Measurements from ENCODE around the gene HIPK4. TPM values are rescaled to one million over a fixed set of nuclear protein-coding genes. Genes with fewer than 3 reads are reported as not detected.
"Not testable (repeated sequence)": the region's sequence is repeated elsewhere in the genome, so short reads cannot be mapped to it uniquely, and the experiment has no call there.

HIPK4 gene
- total RNA-seq, 4 donors from 2014 or later: 0.39 to 0.60 TPM; not detected in 2

DNA sequence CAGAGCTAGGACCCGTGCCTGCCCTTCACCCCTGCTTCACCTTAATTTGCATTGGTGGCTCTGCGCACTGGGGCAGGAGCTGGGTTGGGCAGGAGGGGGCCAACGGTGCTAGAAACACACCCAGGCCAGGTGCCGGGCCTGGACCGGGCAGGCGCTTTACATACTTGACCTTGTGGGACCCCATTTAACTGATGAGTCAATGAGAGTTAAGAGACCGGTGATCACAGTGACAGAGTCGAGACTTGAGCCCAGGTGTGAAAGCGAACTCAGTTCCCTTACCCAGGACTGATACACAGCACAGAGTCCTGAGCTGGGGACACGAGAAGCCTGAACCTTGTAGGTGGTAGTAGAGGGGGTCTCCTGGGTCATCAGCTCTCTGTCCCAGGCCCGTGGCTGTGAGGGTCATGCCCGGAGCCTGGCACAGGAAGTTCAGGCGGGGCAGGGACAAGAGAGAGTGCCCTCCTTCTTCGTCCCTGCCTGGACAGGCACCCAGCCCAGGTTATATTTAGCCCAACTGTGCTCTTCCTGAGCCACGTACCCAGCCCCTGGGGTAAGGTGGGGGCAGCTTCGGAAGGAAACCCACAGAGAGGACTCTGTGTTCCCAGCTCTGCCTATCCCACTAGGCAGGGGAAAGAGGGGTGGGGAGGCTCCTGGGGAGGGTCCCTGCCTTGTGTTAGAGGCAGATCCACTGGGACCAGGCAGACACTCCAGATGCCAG is 21.3 kb upstream of the HIPK4 start:
- TF ChIP-seq POLR2A (IDR thresholded peaks at IDR 0.05): no peak
- TF ChIP-seq, protein P1, sequence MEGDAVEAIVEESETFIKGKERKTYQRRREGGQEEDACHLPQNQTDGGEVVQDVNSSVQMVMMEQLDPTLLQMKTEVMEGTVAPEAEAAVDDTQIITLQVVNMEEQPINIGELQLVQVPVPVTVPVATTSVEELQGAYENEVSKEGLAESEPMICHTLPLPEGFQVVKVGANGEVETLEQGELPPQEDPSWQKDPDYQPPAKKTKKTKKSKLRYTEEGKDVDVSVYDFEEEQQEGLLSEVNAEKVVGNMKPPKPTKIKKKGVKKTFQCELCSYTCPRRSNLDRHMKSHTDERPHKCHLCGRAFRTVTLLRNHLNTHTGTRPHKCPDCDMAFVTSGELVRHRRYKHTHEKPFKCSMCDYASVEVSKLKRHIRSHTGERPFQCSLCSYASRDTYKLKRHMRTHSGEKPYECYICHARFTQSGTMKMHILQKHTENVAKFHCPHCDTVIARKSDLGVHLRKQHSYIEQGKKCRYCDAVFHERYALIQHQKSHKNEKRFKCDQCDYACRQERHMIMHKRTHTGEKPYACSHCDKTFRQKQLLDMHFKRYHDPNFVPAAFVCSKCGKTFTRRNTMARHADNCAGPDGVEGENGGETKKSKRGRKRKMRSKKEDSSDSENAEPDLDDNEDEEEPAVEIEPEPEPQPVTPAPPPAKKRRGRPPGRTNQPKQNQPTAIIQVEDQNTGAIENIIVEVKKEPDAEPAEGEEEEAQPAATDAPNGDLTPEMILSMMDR (IDR thresholded peaks at IDR 0.05): no peak
- peak in 1 of 2 donors; percentile 26 for TF ChIP-seq EP300 (IDR thresholded peaks at IDR 0.05)
- Histone ChIP-seq H3K27ac (peak overlapping the region; percentile 74 to 95 (median 78)), H3K4me3 (peak overlapping the region; percentile 5 to 39 (median 18)), H3K27me3 (peaks cover 0 to 7% of the 10 kb centered on the region in 2 donors), H3K4me1 (peaks cover 0 to 22% (median 0%) of the 10 kb centered on the region in 4 donors), H3K36me3 (no peaks in the 10 kb centered on the region), H3K9me3 (no peaks in the 10 kb centered on the region)
- DNase-seq (ENCODE audit: low spot score in 2 of 2): no peak
- WGBS, 2 donors: 54 to 61% methylated on average over 15 to 16 of the region's 16 CpGs

DNA sequence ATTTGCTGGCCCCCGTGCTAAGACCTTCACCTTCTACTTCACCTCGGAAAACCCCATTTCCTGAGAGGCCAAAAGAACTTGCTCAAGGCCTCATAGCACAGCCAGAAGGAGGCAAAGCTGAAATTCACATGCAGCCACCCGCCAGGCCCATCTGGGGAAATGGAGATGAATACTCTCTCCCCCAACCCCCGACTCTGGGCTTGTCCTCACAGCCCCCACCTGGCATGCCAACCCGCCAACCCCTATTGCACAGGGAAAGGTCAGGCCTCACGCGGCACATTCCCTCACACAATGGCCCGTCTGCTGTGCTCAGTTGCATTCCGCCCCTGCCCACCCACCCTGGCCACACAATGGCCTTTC is 20.0 kb upstream of the HIPK4 start:
- Histone ChIP-seq H3K36me3 (no peaks in the 10 kb centered on the region), H3K4me3 (peak overlapping the region in 1 of 4 donors; percentile 39), H3K27me3 (peaks cover 0 to 7% of the 10 kb centered on the region in 2 donors), H3K4me1 (peaks cover 0 to 18% (median 0%) of the 10 kb centered on the region in 4 donors), H3K27ac (peak overlapping the region in 3 of 4 donors; percentile 76 to 95 (median 80)), H3K9me3 (no peaks in the 10 kb centered on the region)
- no peak for DNase-seq (ENCODE audit: low spot score in 2 of 2)
- TF ChIP-seq POLR2A (IDR thresholded peaks at IDR 0.05): peak in 1 of 2 donors; percentile 7
- TF ChIP-seq EP300 (IDR thresholded peaks at IDR 0.05): peak in 1 of 2 donors; percentile 75
- TF ChIP-seq, protein P1 (IDR thresholded peaks at IDR 0.05): no peak
- 35 to 62% methylated on average over 6 to 9 of the region's 9 CpGs for WGBS, 2 donors

DNA sequence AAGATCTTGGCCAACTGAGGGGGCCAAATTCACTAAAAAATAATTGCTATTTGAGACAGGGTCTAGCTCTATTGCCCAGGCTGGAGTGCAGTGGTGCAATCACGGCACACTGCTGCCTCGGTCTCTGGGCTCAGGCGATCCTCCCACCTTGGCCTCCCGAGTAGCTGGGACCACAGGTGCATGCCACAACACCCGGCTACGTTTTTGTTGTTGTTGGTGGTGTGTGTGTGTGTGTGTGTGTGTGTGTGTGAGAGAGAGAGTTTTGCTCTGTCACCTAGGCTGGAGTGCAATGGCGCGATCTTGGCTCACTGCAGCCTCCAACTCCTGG is 18.6 kb upstream of the HIPK4 start:
- not testable (repeated sequence) for DNase-seq (ENCODE audit: low spot score in 2 of 2); H3K36me3 ChIP-seq; H3K9me3 ChIP-seq; H3K27me3 ChIP-seq
- Histone ChIP-seq H3K4me1 (peaks cover 0 to 28% (median 0%) of the 10 kb centered on the region in 4 donors), H3K27ac (peak overlapping the region in 3 of 4 donors; percentile 31 to 95 (median 72)), H3K4me3 (peak overlapping the region in 1 of 4 donors; percentile 39)
- WGBS, 2 donors: 65 to 77% methylated on average over 8 of the region's 8 CpGs

DNA sequence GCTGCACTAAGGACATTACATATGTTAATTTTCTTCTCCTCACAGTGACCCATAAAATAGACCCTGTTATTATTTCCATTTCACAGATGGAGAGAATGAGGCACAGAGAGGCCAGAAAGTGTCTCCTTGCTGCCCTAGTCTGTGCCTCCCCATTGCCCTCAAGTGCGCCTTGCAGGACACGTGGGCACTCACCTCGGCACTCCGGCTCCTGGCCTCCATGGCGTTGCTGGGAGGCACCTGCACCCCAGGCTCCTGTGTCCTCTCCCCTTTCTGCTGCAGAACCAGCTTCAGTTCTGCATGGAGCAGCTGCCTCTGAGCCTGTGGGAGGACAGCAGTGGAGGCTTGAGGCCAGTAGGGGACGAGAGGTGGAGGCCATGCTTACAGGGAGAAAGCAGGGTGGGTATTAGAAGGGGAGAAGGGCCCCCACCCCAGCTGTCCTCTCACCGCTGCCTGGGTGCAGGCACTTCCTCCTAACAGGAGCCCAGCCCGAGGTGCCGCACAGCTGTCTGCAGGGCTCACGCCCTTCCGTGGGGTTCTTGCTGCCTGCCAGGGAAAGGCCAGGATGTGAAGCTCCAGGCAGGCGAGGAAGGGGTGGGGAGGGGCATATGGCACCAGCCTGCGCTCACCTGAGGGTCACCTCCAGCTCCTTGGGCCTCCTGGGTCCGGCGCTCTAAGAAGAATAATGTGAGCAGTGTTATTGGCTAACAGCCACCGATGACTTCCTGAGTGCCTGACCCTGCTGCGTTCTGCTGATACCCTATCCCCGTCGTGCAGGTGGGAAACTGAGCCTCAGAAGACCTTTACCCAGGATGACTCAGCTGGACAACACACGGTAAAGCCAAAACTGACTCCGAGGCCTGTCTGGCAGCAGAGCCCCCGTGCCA is 18.0 kb upstream of the HIPK4 start:
- Histone ChIP-seq H3K27me3 (peaks cover 0 to 2% of the 10 kb centered on the region in 2 donors), H3K4me3 (peak overlapping the region in 1 of 4 donors; percentile 39), H3K4me1 (peaks cover 0 to 34% (median 2%) of the 10 kb centered on the region in 4 donors), H3K27ac (peak overlapping the region in 3 of 4 donors; percentile 31 to 95 (median 72)), H3K36me3 (no peaks in the 10 kb centered on the region), H3K9me3 (no peaks in the 10 kb centered on the region)
- DNase-seq (ENCODE audit: low spot score in 2 of 2): no peak
- no peak for TF ChIP-seq EP300 (IDR thresholded peaks at IDR 0.05)
- TF ChIP-seq, protein P1 (IDR thresholded peaks at IDR 0.05): no peak
- 54 to 56% methylated on average over 22 of the region's 22 CpGs for WGBS, 2 donors

DNA sequence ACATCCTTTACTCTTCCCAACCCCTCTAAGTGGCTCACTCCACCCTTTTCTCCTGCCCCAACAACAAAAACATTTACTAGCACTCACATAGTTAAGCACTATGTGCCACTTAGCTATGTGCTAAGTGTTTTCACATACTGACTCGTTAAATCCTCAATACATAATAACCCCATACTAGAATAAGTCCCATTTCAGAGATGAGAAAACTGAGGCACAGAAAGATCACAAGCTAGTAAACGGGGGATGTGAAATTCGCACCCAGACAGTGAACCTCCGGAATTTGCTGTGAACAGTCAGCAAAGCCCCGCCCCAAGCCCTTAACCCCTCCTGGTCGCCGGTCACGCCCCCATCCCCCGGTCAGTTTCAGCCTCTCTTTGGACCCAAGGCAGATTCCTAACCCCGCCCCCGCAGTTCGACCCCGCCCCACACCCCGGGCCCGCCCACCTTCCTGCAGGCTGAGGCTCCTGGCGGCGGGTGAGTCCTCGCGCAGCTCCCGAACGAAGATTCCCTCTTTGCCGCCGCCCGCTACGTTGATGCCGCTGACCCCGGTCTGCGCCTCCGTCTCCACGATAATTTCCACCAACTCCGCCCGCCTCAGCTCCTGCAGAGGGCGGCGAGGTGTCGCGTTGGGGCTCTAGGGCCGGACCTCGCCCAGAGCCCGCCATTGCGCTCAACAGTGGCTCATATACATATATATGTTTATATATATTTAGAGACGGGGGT is 13.4 kb upstream of the HIPK4 start:
- Histone ChIP-seq H3K9me3 (no peaks in the 10 kb centered on the region), H3K4me1 (peaks cover 0 to 46% (median 2%) of the 10 kb centered on the region in 4 donors), H3K4me3 (peak overlapping the region; percentile 42 to 68 (median 54)), H3K36me3 (no peaks in the 10 kb centered on the region), H3K27ac (peak overlapping the region; percentile 76 to 92 (median 84)), H3K27me3 (no peaks in the 10 kb centered on the region)
- TF ChIP-seq, protein P1 (IDR thresholded peaks at IDR 0.05): peak in 1 of 5 experiments; percentile 19
- TF ChIP-seq EP300 (IDR thresholded peaks at IDR 0.05) (peak in 1 of 2 donors; percentile 72), POLR2A (IDR thresholded peaks at IDR 0.05) (peak in 1 of 2 donors; percentile 44)
- peak; percentile 82 to 85 for DNase-seq (ENCODE audit: low spot score in 2 of 2)
- WGBS, 2 donors: 1 to 2% methylated on average over 34 to 39 of the region's 41 CpGs
